ENCODE results near the gene AQP3. TPM values are rescaled to one million over a fixed set of nuclear protein-coding genes. Genes with fewer than 3 reads are reported as not detected.

The AQP3 gene
- total RNA-seq, 1 experiment from 2014 or later = 24.8 TPM

DNA sequence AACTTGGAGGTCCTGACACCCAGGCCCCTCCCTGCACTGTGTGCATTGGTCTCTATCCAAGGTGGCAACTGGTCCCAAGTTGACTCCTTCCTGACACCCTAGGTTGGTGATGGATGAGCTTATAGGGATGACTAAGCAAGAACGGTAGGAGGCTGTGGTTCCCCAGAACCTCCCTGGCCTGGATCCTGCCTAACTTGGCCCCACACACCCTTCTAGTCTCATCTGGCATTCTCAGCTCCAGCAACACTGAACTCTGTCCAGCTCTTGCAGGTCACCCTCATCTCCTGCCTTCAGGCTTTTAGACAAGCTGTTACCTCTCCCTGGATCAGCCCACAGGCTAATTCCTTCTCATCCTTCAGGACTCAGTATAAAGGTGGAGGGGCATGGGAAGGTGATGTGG is 16.5 kb downstream of the AQP3 start:
- H3K9me3 ChIP-seq = no peaks in the 10 kb centered on the region
- intact Hi-C loops (cut with micrococcal nuclease; ENCODE audit: unreplicated experiment) = no loop called here
- CTCF ChIA-PET = interaction anchor here (0.8 to 1.0 kb wide), 2 partner anchors 15 to 22 kb away, joined by 3 read pairs; no protein-coding TSS in a partner anchor
- no peak for TF ChIP-seq CTCF (IDR thresholded peaks at IDR 0.05; ENCODE audit: insufficient read depth in 1 of 2, low read depth in 1 of 2, low read length in 1 of 2, severe bottlenecking in 1 of 2, unreplicated experiment in 1 of 2)
- no peaks in the 10 kb centered on the region for H3K27me3 Mint-ChIP-seq (ENCODE audit: insufficient read depth, unreplicated experiment)
- POLR2A ChIA-PET = no interaction called here
- H3K9me3 Mint-ChIP-seq (ENCODE audit: unreplicated experiment) = no peaks in the 10 kb centered on the region
- H3K4me3 ChIP-seq (ENCODE audit: low read depth, low read length) = no peak overlapping the region
- H3K4me1 ChIP-seq = peaks cover 24% of the 10 kb centered on the region
- no peak overlapping the region for H3K27ac Mint-ChIP-seq (ENCODE audit: unreplicated experiment)
- BruUV-seq (replicated peaks) = no TSS peak
- no peak for DNase-seq
- no peak overlapping the region for H3K4me3 Mint-ChIP-seq (ENCODE audit: unreplicated experiment)
- H3K36me3 ChIP-seq (ENCODE audit: control insufficient read depth, insufficient read depth, low read length) = no peaks in the 10 kb centered on the region
- peaks cover 31% of the 10 kb centered on the region for H3K4me1 Mint-ChIP-seq (ENCODE audit: low read depth, unreplicated experiment)
- H3K36me3 Mint-ChIP-seq (ENCODE audit: insufficient read depth, unreplicated experiment) = no peaks in the 10 kb centered on the region
- H3K27me3 ChIP-seq (replicated peaks; ENCODE audit: control insufficient read depth, insufficient read depth, low read length) = no peaks in the 10 kb centered on the region

- intact Hi-C loops (cut with micrococcal nuclease; ENCODE audit: unreplicated experiment) = no loop called here
- peaks cover 21% of the 10 kb centered on the region for H3K4me1 Mint-ChIP-seq (ENCODE audit: low read depth, unreplicated experiment)
- DNase-seq = no peak
- ChIA-PET CTCF (interaction anchor here (0.6 kb wide), 1 partner anchor 18 kb away, joined by 3 read pairs; the partner anchor contains the start of gene AQP3), POLR2A (no interaction called here)
- no peaks in the 10 kb centered on the region for H3K9me3 Mint-ChIP-seq (ENCODE audit: unreplicated experiment)
- peaks cover 9% of the 10 kb centered on the region for H3K4me1 ChIP-seq
- no peaks in the 10 kb centered on the region for H3K36me3 Mint-ChIP-seq (ENCODE audit: insufficient read depth, unreplicated experiment)
- H3K27ac Mint-ChIP-seq (ENCODE audit: unreplicated experiment) = no peak overlapping the region
- no peaks in the 10 kb centered on the region for H3K27me3 ChIP-seq (replicated peaks; ENCODE audit: control insufficient read depth, insufficient read depth, low read length)
- TF ChIP-seq CTCF (IDR thresholded peaks at IDR 0.05; ENCODE audit: insufficient read depth in 1 of 2, low read depth in 1 of 2, low read length in 1 of 2, severe bottlenecking in 1 of 2, unreplicated experiment in 1 of 2) = no peak
- H3K4me3 ChIP-seq (ENCODE audit: low read depth, low read length) = no peak overlapping the region
- BruUV-seq (replicated peaks) = no TSS peak
- H3K36me3 ChIP-seq (ENCODE audit: control insufficient read depth, insufficient read depth, low read length) = no peaks in the 10 kb centered on the region
- no peaks in the 10 kb centered on the region for H3K9me3 ChIP-seq
- no peaks in the 10 kb centered on the region for H3K27me3 Mint-ChIP-seq (ENCODE audit: insufficient read depth, unreplicated experiment)
- H3K4me3 Mint-ChIP-seq (ENCODE audit: unreplicated experiment) = no peak overlapping the region
Observed at GRCh38 chr9:33429256-33429985, 18.0 kb downstream of the AQP3 start.

GRCh38 chr9:33426843-33427293 is 20.5 kb downstream of the AQP3 start:
- intact Hi-C loops (cut with micrococcal nuclease; ENCODE audit: unreplicated experiment) = no loop called here
- H3K27me3 ChIP-seq (replicated peaks; ENCODE audit: control insufficient read depth, insufficient read depth, low read length) = no peaks in the 10 kb centered on the region
- H3K4me3 Mint-ChIP-seq (ENCODE audit: unreplicated experiment) = no peak overlapping the region
- no peaks in the 10 kb centered on the region for H3K27me3 Mint-ChIP-seq (ENCODE audit: insufficient read depth, unreplicated experiment)
- no peaks in the 10 kb centered on the region for H3K9me3 ChIP-seq
- H3K9me3 Mint-ChIP-seq (ENCODE audit: unreplicated experiment) = no peaks in the 10 kb centered on the region
- ChIA-PET POLR2A (no interaction called here), CTCF (interaction anchor here (0.6 kb wide), 1 partner anchor 304 kb away, joined by 3 read pairs; no protein-coding TSS in a partner anchor)
- no TSS peak for BruUV-seq (replicated peaks)
- peaks cover 15% of the 10 kb centered on the region for H3K4me1 Mint-ChIP-seq (ENCODE audit: low read depth, unreplicated experiment)
- no peaks in the 10 kb centered on the region for H3K36me3 ChIP-seq (ENCODE audit: control insufficient read depth, insufficient read depth, low read length)
- H3K4me1 ChIP-seq = no peaks in the 10 kb centered on the region
- peak overlapping the region; percentile 31 for H3K27ac Mint-ChIP-seq (ENCODE audit: unreplicated experiment)
- no peaks in the 10 kb centered on the region for H3K36me3 Mint-ChIP-seq (ENCODE audit: insufficient read depth, unreplicated experiment)
- DNase-seq = no peak
- TF ChIP-seq CTCF (IDR thresholded peaks at IDR 0.05; ENCODE audit: insufficient read depth in 1 of 2, low read depth in 1 of 2, low read length in 1 of 2, severe bottlenecking in 1 of 2, unreplicated experiment in 1 of 2) = no peak
- H3K4me3 ChIP-seq (ENCODE audit: low read depth, low read length) = no peak overlapping the region
